HG02870 (cell line): ENCODE results near the gene IFNG.

Source experiments
- ATAC-seq: cut with Tn5 transposase; IDR thresholded peaks from one replicate; pipeline ENCODE4 v1.9.1; 2021; ENCODE audit warnings: mild to moderate bottlenecking, moderate library complexity; ENCODE audit not compliant: unreplicated experiment

IFNG gene

GRCh38 chr12:68118096-68118755, 41.3 kb downstream of the IFNG start:
- ATAC-seq = no peak

- no peak for ATAC-seq
Measured at GRCh38 chr12:68117661-68118060, 41.9 kb downstream of the IFNG start.

DNA sequence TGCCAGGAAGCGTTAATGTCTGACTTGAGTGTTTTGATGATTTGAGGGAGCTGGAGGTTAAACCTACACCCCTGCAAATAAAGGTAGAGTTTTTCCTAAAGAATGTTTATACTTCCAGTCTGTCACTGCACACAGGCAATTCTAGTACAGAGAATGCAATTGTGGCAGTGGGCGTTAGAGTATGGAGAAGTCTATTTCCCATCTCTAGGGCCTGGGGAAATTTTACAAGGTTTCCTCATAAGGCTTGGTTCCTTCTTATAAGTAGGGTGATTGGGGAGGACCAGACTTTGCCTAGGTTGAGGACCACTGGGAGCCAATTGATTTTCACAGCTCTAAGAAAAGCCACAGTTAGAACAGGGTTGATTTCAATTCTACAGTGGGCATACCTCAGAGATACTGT, 44.3 kb downstream of the IFNG start:
- ATAC-seq = no peak

GRCh38 chr12:68114606-68115005, 44.9 kb downstream of the IFNG start:
- no peak for ATAC-seq

GRCh38 chr12:68113644-68114043, 45.9 kb downstream of the IFNG start:
- ATAC-seq = no peak

DNA sequence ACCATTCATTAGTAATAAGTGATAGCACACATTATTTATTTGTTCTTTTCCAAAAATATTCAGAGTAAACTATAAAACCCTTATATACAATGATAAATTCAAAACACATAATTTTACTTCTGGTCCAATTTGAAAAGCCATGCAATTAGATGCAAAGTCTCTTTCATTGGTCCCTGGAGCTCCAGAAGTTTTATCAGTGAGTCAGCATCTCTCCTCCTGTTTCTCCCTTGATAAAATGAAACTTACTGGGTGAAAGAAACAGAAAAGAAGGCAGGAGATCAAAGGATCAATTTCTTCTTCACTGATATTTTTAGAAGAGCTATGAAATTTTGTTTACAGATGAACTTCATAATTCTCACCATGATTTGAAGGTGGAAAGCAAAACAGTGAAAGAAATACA, 47.5 kb downstream of the IFNG start:
- no peak for ATAC-seq

DNA sequence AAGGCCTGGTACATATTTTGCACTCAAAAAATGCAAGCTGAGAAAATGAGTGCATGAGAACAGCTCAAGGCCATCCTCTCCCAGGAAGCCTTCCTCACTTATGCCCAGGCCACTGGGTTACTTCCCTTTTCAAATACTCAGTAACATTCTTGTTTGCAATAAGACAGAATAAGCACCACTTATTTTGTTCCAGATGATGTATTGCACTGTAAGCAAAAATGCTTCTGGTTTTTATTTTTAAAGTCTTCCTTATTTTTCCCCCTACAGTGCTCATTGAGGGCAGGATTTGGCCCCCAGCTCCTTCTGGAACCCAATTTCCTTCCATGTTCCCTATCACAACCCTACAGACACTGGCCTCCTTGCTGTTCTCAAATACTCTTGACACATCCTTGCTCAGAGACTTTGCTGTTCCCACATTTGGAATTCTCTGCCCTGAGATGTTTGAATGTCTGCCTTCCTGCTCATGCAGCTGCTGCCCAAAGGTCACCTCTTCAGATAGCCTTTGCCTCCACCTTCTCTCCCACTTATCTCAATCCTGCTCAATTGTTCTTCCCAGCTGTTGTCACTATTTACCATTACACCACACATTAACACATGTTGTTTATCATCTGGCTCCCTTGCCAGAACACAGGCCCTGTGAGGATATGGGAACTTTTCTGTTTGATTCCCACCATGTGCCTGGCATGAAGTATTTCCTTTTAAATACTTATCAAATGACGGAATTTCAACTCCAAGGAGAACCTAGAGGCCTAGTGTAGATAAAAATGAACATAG, 49.9 kb downstream of the IFNG start:
- no peak for ATAC-seq

GRCh38 chr12:68109001-68109400, 50.5 kb downstream of the IFNG start:
- ATAC-seq = no peak

- ATAC-seq = no peak
Measured at GRCh38 chr12:68106660-68107059, 52.9 kb downstream of the IFNG start.

DNA sequence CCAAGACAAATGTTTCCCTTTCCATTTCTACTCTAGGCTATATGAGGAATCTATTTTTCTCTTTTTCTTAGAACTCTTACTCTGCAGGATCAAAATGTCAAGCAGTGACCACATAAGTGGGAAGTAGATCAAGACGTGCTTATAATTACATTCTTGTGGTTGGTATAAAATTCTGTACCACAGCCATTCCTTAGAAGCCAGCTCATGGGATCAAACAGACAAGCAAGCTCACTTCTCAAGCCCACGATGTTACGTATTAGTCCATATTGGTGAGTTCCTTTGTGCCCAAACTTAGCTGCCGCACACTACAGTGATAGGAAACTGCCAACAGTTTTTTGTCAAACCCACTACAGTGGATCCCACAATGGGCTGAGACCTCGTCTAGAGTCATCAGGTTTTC, 53.4 kb downstream of the IFNG start:
- ATAC-seq = no peak
